Kidney (tissue), 14 donors: ENCODE results near the gene C5orf63. TPM values are rescaled to one million over a fixed set of nuclear protein-coding genes. Genes with fewer than 3 reads are reported as not detected.

Experiments used
- DNase-seq, 5 donors: peaks; one replicate each; pipeline ENCODE4 v3.0.0-alpha.2; 2013 to 2020
- FAIRE-seq: peaks from 2 replicates; lab custom pipeline; 2012; peaks lifted over from hg19 to GRCh38; lab: Jason Lieb, UNC
- H3K27ac ChIP-seq, 2 donors: one replicate each; pipeline ENCODE4 v1.7.0; 2013; ENCODE audit warnings: low read depth in 2 of 2, low read length in 2 of 2, inconsistent platforms in 1 of 2
- H3K27me3 ChIP-seq: one replicate; pipeline ENCODE4 v1.7.1; 2013; ENCODE audit warnings: low read length, inconsistent platforms; ENCODE audit not compliant: control insufficient read depth, insufficient read depth
- H3K36me3 ChIP-seq, 3 donors: one replicate each; pipeline versions ENCODE4 v1.7.0 to v1.7.1; 2013; ENCODE audit warnings: low read length in 3 of 3, control low read depth in 1 of 3, inconsistent platforms in 1 of 3; ENCODE audit not compliant: insufficient read depth in 3 of 3, control insufficient read depth in 2 of 3
- H3K4me1 ChIP-seq, 3 donors: one replicate each; pipeline versions ENCODE4 v1.7.0 to v1.7.1; 2013; ENCODE audit warnings: low read length in 3 of 3, inconsistent platforms in 1 of 3, low read depth in 1 of 3; ENCODE audit not compliant: control insufficient read depth in 2 of 3, insufficient read depth in 2 of 3
- H3K4me3 ChIP-seq, 3 donors: one replicate each; pipeline versions ENCODE4 v1.7.0 to v1.8.1; 2013; ENCODE audit warnings: low read length in 3 of 3, control low read depth in 1 of 3, inconsistent platforms in 1 of 3
- H3K9ac ChIP-seq, 3 donors: one replicate each; pipeline versions ENCODE4 v1.7.0 to v1.7.1; 2013; ENCODE audit warnings: low read length in 3 of 3, control low read depth in 1 of 3, inconsistent platforms in 1 of 3
- H3K9me3 ChIP-seq, 3 donors: one replicate each; pipeline versions ENCODE4 v1.7.0 to v1.7.1; 2013; ENCODE audit warnings: low read length in 3 of 3, control low read depth in 1 of 3, inconsistent platforms in 1 of 3; ENCODE audit not compliant: control insufficient read depth in 2 of 3, insufficient read depth in 1 of 3
- CTCF ChIP-seq: IDR thresholded peaks from 3 replicates; pipeline ENCODE4 v1.5.1; 2012; ENCODE audit warnings: mild to moderate bottlenecking, moderate library complexity, borderline replicate concordance; ENCODE audit not compliant: insufficient read depth; ENCODE audit errors: extremely low read depth
- intact Hi-C: fragments of 100-400 bp; cut with DNase I; formaldehyde crosslinking; loops from one replicate; pipeline ENCODE4 v1.11.1; 2022
- polyA plus RNA-seq: library from polyadenylated mRNA; stranded (reverse); fragments of 350-450 nt; fragmentation: Illumina TruSeq; extraction: RNeasy Lipid Tissue Mini Kit (QIAGEN cat#74804); gene quantifications from one replicate; pipeline ENCODE4 v1.2.3, GENCODE V29; 2014; ENCODE audit warnings: low read depth, low replicate concordance; ENCODE audit not compliant: insufficient read depth
- total RNA-seq: library from RNA; stranded (reverse); fragmentation: NEBNext Ultra II Directional; extraction: Animal tissue kit (Norgen Biotek cat#: 25700); gene quantifications from one replicate; pipeline ENCODE4 v1.2.1, GENCODE V29; 2021
- donor health status: control.
- donor health status: control.
- donor health status: control.
- donor health status: control.
- donor health status: control.
- donor health status: DM: yes; HTN: yes; CAD: no.
- donor health status: Normal renal cell carcinoma (clear cell type).

C5orf63 gene
- total and polyA plus RNA-seq, 2 donors from 2014 or later = 5.8 to 8.5 TPM

GRCh38 chr5:127101935-127102334 lies 28.6 kb upstream of the C5orf63 start:
- DNase-seq (no peak), FAIRE-seq (no peak)
- intact Hi-C loops = no loop called here
- Histone ChIP-seq H3K9ac (no peak overlapping the region), H3K27ac (no peak overlapping the region), H3K4me3 (no peak overlapping the region), H3K27me3 (no peaks in the 10 kb centered on the region), H3K9me3 (no peaks in the 10 kb centered on the region), H3K36me3 (no peaks in the 10 kb centered on the region), H3K4me1 (no peaks in the 10 kb centered on the region)
- TF ChIP-seq CTCF = no peak

- FAIRE-seq (no peak), DNase-seq (no peak)
- Histone ChIP-seq H3K27ac (no peak overlapping the region), H3K4me3 (no peak overlapping the region), H3K27me3 (no peaks in the 10 kb centered on the region), H3K4me1 (no peaks in the 10 kb centered on the region), H3K9ac (no peak overlapping the region), H3K9me3 (no peaks in the 10 kb centered on the region), H3K36me3 (no peaks in the 10 kb centered on the region)
- TF ChIP-seq CTCF = no peak
- intact Hi-C loops = no loop called here
Measured at GRCh38 chr5:127101533-127101932, 28.2 kb upstream of the C5orf63 start.

GRCh38 chr5:127098241-127098640 lies 24.9 kb upstream of the C5orf63 start:
- DNase-seq (no peak), FAIRE-seq (no peak)
- Histone ChIP-seq H3K36me3 (no peaks in the 10 kb centered on the region), H3K27me3 (no peaks in the 10 kb centered on the region), H3K9ac (no peak overlapping the region), H3K4me1 (no peaks in the 10 kb centered on the region), H3K9me3 (no peaks in the 10 kb centered on the region), H3K27ac (no peak overlapping the region), H3K4me3 (no peak overlapping the region)
- intact Hi-C loops = no loop called here
- no peak for TF ChIP-seq CTCF

GRCh38 chr5:127097278-127097677 lies 24.0 kb upstream of the C5orf63 start:
- no peaks in the 10 kb centered on the region for H3K4me1 ChIP-seq
- H3K27me3 ChIP-seq = no peaks in the 10 kb centered on the region
- H3K9ac ChIP-seq = no peak overlapping the region
- no peak overlapping the region for H3K4me3 ChIP-seq
- intact Hi-C loops = no loop called here
- no peaks in the 10 kb centered on the region for H3K9me3 ChIP-seq
- FAIRE-seq (no peak), DNase-seq (no peak)
- no peak for TF ChIP-seq CTCF
- H3K27ac ChIP-seq = no peak overlapping the region
- no peaks in the 10 kb centered on the region for H3K36me3 ChIP-seq
